GM23248 (cell line): Measurements from ENCODE around the gene MAGEF1. TPM values are rescaled to one million over a fixed set of nuclear protein-coding genes. Genes with fewer than 3 reads are reported as not detected.

ENCODE experiments used
- DNase-seq: peaks from one replicate; pipeline ENCODE4 v3.0.0-alpha.2; 2015
- H2AFZ ChIP-seq: fragments of 200-600 bp; sonication (generic); 2 replicates; pipeline ENCODE4 v1.6.1; 2016; ENCODE audit warnings: antibody characterized with exemption
- H3F3A ChIP-seq: fragments of 200-600 bp; sonication (generic); 2 replicates; pipeline ENCODE4 v1.6.1; 2016; ENCODE audit warnings: mild to moderate bottlenecking, antibody characterized with exemption, mixed run types; ENCODE audit not compliant: insufficient read depth
- H3K27ac ChIP-seq: fragments of 200-600 bp; sonication (generic); 2 replicates; pipeline ENCODE4 v1.5.1; 2016; ENCODE audit warnings: mild to moderate bottlenecking
- H3K27me3 ChIP-seq: fragments of 200-600 bp; sonication (generic); replicated peaks from 2 replicates; pipeline ENCODE4 v1.6.1; 2016; ENCODE audit warnings: mild to moderate bottlenecking; ENCODE audit not compliant: insufficient read depth
- H3K36me3 ChIP-seq: fragments of 200-600 bp; sonication (generic); 2 replicates; pipeline ENCODE4 v1.6.1; 2016; ENCODE audit warnings: low read depth, mild to moderate bottlenecking
- H3K4me1 ChIP-seq: fragments of 200-600 bp; sonication (generic); 2 replicates; pipeline ENCODE4 v1.6.1; 2016; ENCODE audit warnings: mild to moderate bottlenecking; ENCODE audit not compliant: insufficient read depth
- H3K4me2 ChIP-seq: fragments of 200-600 bp; sonication (generic); one replicate; pipeline ENCODE4 v1.6.1; 2016; ENCODE audit warnings: mild to moderate bottlenecking; ENCODE audit not compliant: unreplicated experiment
- H3K4me3 ChIP-seq: fragments of 200-600 bp; sonication (generic); 2 replicates; pipeline ENCODE4 v1.5.1; 2016; ENCODE audit warnings: mild to moderate bottlenecking
- H3K79me2 ChIP-seq: fragments of 200-600 bp; sonication (generic); 2 replicates; pipeline ENCODE4 v1.6.1; 2016; ENCODE audit warnings: mild to moderate bottlenecking; ENCODE audit not compliant: insufficient read depth
- H3K9ac ChIP-seq: fragments of 200-600 bp; sonication (generic); 2 replicates; pipeline ENCODE4 v1.6.1; 2016; ENCODE audit warnings: mild to moderate bottlenecking
- H3K9me2 ChIP-seq: fragments of 200-600 bp; sonication (generic); 2 replicates; pipeline ENCODE4 v1.6.1; 2016; ENCODE audit warnings: mixed run types, mild to moderate bottlenecking, moderate library complexity; ENCODE audit not compliant: insufficient read depth
- H3K9me3 ChIP-seq: fragments of 200-600 bp; sonication (generic); one replicate; pipeline ENCODE4 v1.6.1; 2017; ENCODE audit warnings: low read depth
- H4K20me1 ChIP-seq: fragments of 200-600 bp; sonication (generic); 2 replicates; pipeline ENCODE4 v1.6.0; 2016; ENCODE audit not compliant: insufficient read depth
- EZH2 ChIP-seq: fragments of 200-600 bp; sonication (generic); IDR thresholded peaks from 2 replicates; pipeline ENCODE4 v1.6.1; 2018; ENCODE audit warnings: antibody characterized with exemption, mild to moderate bottlenecking; ENCODE audit not compliant: insufficient read depth, poor library complexity, severe bottlenecking
- EZH2phosphoT487 ChIP-seq: fragments of 200-600 bp; sonication (generic); IDR thresholded peaks from 2 replicates; pipeline ENCODE4 v1.6.1; 2018; ENCODE audit warnings: antibody characterized with exemption, moderate library complexity, mild to moderate bottlenecking, low read depth; ENCODE audit not compliant: insufficient read depth
- WGBS, 2 experiments: methylation state at CpG; one replicate each; pipeline ENCODE4 v1.1.6; 2015 to 2017; ENCODE audit warnings: low lambda C conversion rate in 2 of 2, low coverage in 1 of 2; ENCODE audit errors: missing lambda C conversion rate in 2 of 2; 5-methylcytosine and 5-hydroxymethylcytosine counted together
- in situ Hi-C: fragments of 300-500 bp; cut with MboI; formaldehyde crosslinking; loops from 2 replicates; pipeline ENCODE4 v1.15.0; 2020
- polyA plus RNA-seq: library from polyadenylated mRNA; unstranded; fragments of >200 nt; fragmentation: Nextera tagmentation; extraction: Ambion mirVana; gene quantifications from 2 replicates; pipeline ENCODE4 v1.2.1, GENCODE V29; 2016
- total RNA-seq: library from RNA; depleted of rRNA; stranded (reverse); fragments of >200 nt; shearing (Covaris generic); gene quantifications from 2 replicates; pipeline ENCODE4 v1.2.3, GENCODE V29; 2014; rRNA removed

Gene MAGEF1
- 25.0 and 38.9 TPM in 2 replicates for total RNA-seq
- polyA plus RNA-seq: 38.7 and 39.0 TPM in 2 replicates

- Histone ChIP-seq H3K9me2 (no peaks in the 10 kb centered on the region), H3K27ac (peak within 1 kb of the TSS; percentile 69), H3K4me2 (peak within 1 kb of the TSS; percentile 87), H3K4me3 (peak within 1 kb of the TSS; percentile 78), H3K36me3 (0 out of 2 replicates have a peak, but pooled peaks cover 7% of the 10 kb centered on the region), H3F3A (peaks cover 17% of the 10 kb centered on the region), H3K27me3 (no peaks in the 10 kb centered on the region), H3K4me1 (peaks cover 32% of the 10 kb centered on the region), H3K79me2 (peaks cover 39% of the 10 kb centered on the region), H4K20me1 (no peaks in the 10 kb centered on the region), H2AFZ (peak within 1 kb of the TSS; percentile 90), H3K9ac (peak within 1 kb of the TSS; percentile 83), H3K9me3 (no peaks in the 10 kb centered on the region)
- in situ Hi-C loops: no loop called here
- peak; percentile 85 for DNase-seq
- WGBS, 2 experiments: 0 to 1% methylated on average over 50 to 62 of the region's 67 CpGs
- no peak for TF ChIP-seq EZH2
- no peak for TF ChIP-seq EZH2phosphoT487
Observed at GRCh38 chr3:184711493-184712247, at the start of gene MAGEF1. Gene MAGEF1 (minus strand): TSS chr3:184712064. CDS start chr3:184711821, 243 bp downstream.

- Histone ChIP-seq H3K36me3 (no peaks in the 10 kb centered on the region), H4K20me1 (no peaks in the 10 kb centered on the region), H3K9ac (no peak overlapping the region), H3K27me3 (no peaks in the 10 kb centered on the region), H3K4me3 (no peak overlapping the region), H3K79me2 (no peaks in the 10 kb centered on the region), H3K4me2 (peak overlapping the region; percentile 3), H3K9me2 (no peaks in the 10 kb centered on the region), H3K4me1 (peaks cover 25% of the 10 kb centered on the region), H3F3A (peaks cover 10% of the 10 kb centered on the region; the same call in 1 of the 2 replicates), H3K27ac (no peak overlapping the region), H3K9me3 (no peaks in the 10 kb centered on the region), H2AFZ (no peak overlapping the region)
- WGBS, 2 experiments: 74 to 76% methylated on average over 13 of the region's 13 CpGs
- in situ Hi-C loops: no loop called here
- TF ChIP-seq EZH2: no peak
- TF ChIP-seq EZH2phosphoT487: no peak
- DNase-seq: peak; percentile 50
Observed at GRCh38 chr3:184761075-184761841, 49.4 kb upstream of the MAGEF1 start.

GRCh38 chr3:184760337-184761074 lies 48.6 kb upstream of the MAGEF1 start:
- no peaks in the 10 kb centered on the region for H3K27me3 ChIP-seq
- H3K9me2 ChIP-seq: no peaks in the 10 kb centered on the region
- H3K27ac ChIP-seq: no peak overlapping the region
- no peak overlapping the region for H3K9ac ChIP-seq
- no peak overlapping the region for H3K4me3 ChIP-seq
- H4K20me1 ChIP-seq: no peaks in the 10 kb centered on the region
- DNase-seq: no peak
- no peak for TF ChIP-seq EZH2phosphoT487
- no peak for TF ChIP-seq EZH2
- H3K79me2 ChIP-seq: no peaks in the 10 kb centered on the region
- peaks cover 10% of the 10 kb centered on the region; the same call in 1 of the 2 replicates for H3F3A ChIP-seq
- H3K4me1 ChIP-seq: peaks cover 22% of the 10 kb centered on the region
- H3K9me3 ChIP-seq: no peaks in the 10 kb centered on the region
- no peaks in the 10 kb centered on the region for H3K36me3 ChIP-seq
- no peak overlapping the region for H2AFZ ChIP-seq
- WGBS, 2 experiments: 81 to 84% methylated on average over 8 of the region's 8 CpGs
- in situ Hi-C loops: no loop called here
- H3K4me2 ChIP-seq: peak overlapping the region; percentile 3

GRCh38 chr3:184759666-184760200 lies 47.9 kb upstream of the MAGEF1 start:
- no peaks in the 10 kb centered on the region for H4K20me1 ChIP-seq
- no peak for DNase-seq
- 72 to 77% methylated on average over 12 to 14 of the region's 14 CpGs for WGBS, 2 experiments
- H3F3A ChIP-seq: peaks cover 10% of the 10 kb centered on the region; the same call in 1 of the 2 replicates
- no peaks in the 10 kb centered on the region for H3K79me2 ChIP-seq
- no peak overlapping the region for H3K27ac ChIP-seq
- H3K9ac ChIP-seq: no peak overlapping the region
- H2AFZ ChIP-seq: no peak overlapping the region
- H3K4me3 ChIP-seq: no peak overlapping the region
- in situ Hi-C loops: no loop called here
- no peaks in the 10 kb centered on the region for H3K9me3 ChIP-seq
- peaks cover 21% of the 10 kb centered on the region for H3K4me1 ChIP-seq
- no peaks in the 10 kb centered on the region for H3K27me3 ChIP-seq
- no peak overlapping the region for H3K4me2 ChIP-seq
- H3K36me3 ChIP-seq: no peaks in the 10 kb centered on the region
- TF ChIP-seq EZH2phosphoT487 (no peak), EZH2 (no peak)
- no peaks in the 10 kb centered on the region for H3K9me2 ChIP-seq
